HEK293T (cell line): ENCODE measurements around the gene TSHR.

Experiments
- BHLHE40 ChIP-seq: fragments of 450-650 bp; IDR thresholded peaks from 2 replicates; pipeline ENCODE4 v1.6.1; 2016; ENCODE audit warnings: mild to moderate bottlenecking, moderate library complexity, borderline replicate concordance
- ELF4 ChIP-seq: fragments of 450-650 bp; IDR thresholded peaks from 2 replicates; pipeline ENCODE4 v1.6.1; 2017; ENCODE audit warnings: antibody characterized with exemption
- FOXA1 ChIP-seq: fragments of 450-650 bp; IDR thresholded peaks from 2 replicates; pipeline ENCODE4 v1.6.1; 2016; ENCODE audit warnings: mild to moderate bottlenecking
- FOXK2 ChIP-seq: fragments of 450-650 bp; IDR thresholded peaks from 2 replicates; pipeline ENCODE4 v1.6.1; 2016; ENCODE audit warnings: mild to moderate bottlenecking
- FOXM1 ChIP-seq: fragments of 450-650 bp; IDR thresholded peaks from 2 replicates; pipeline ENCODE4 v1.6.1; 2017; ENCODE audit warnings: mild to moderate bottlenecking, borderline replicate concordance
- HDGF ChIP-seq: fragments of 450-650 bp; IDR thresholded peaks from 2 replicates; pipeline ENCODE4 v1.6.1; 2017; ENCODE audit warnings: antibody characterized with exemption, borderline replicate concordance
- L3MBTL2 ChIP-seq: fragments of 450-650 bp; conservative IDR thresholded peaks from 2 replicates; pipeline ENCODE4 v1.6.1; 2016; ENCODE audit warnings: mild to moderate bottlenecking
- SP1 ChIP-seq: fragments of 450-650 bp; IDR thresholded peaks from 2 replicates; pipeline ENCODE4 v1.6.1; 2017
- SUZ12 ChIP-seq: fragments of 450-650 bp; IDR thresholded peaks from 2 replicates; pipeline ENCODE4 v1.6.1; 2016; ENCODE audit warnings: mild to moderate bottlenecking
- TARDBP ChIP-seq: fragments of 450-650 bp; IDR thresholded peaks from 2 replicates; pipeline ENCODE4 v1.6.1; 2016
- ZNF384 ChIP-seq: fragments of 450-650 bp; IDR thresholded peaks from 2 replicates; pipeline ENCODE4 v1.6.1; 2016
- TF ChIP-seq, protein P1 (sequence below): fragments of 450-650 bp; IDR thresholded peaks from 2 replicates; pipeline ENCODE4 v1.6.1; 2016

GRCh38 chr14:80992580-80992979 is 37.2 kb downstream of the TSHR start:
- TF ChIP-seq SUZ12 = no peak
- no peak for TF ChIP-seq SP1
- no peak for TF ChIP-seq HDGF
- no peak for TF ChIP-seq ZNF384
- TF ChIP-seq ELF4 = no peak
- TF ChIP-seq L3MBTL2 = no peak
- no peak for TF ChIP-seq FOXM1
- TF ChIP-seq FOXK2 = no peak
- TF ChIP-seq FOXA1 = no peak
- TF ChIP-seq BHLHE40 = no peak
- TF ChIP-seq, protein P1, sequence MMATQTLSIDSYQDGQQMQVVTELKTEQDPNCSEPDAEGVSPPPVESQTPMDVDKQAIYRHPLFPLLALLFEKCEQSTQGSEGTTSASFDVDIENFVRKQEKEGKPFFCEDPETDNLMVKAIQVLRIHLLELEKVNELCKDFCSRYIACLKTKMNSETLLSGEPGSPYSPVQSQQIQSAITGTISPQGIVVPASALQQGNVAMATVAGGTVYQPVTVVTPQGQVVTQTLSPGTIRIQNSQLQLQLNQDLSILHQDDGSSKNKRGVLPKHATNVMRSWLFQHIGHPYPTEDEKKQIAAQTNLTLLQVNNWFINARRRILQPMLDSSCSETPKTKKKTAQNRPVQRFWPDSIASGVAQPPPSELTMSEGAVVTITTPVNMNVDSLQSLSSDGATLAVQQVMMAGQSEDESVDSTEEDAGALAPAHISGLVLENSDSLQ = no peak
- no peak for TF ChIP-seq TARDBP
